K562 (cell line): ENCODE measurements around the gene PEPD. TPM values are rescaled to one million over a fixed set of nuclear protein-coding genes. Genes with fewer than 3 reads are reported as not detected.

ENCODE experiments used
- CXXC5 ChIP-seq: fragments of 250-450 bp; sonication (Bioruptor Pico); IDR thresholded peaks from 2 replicates; pipeline ENCODE4 v1.8.0; 2022; ENCODE audit warnings: inconsistent platforms, mild to moderate bottlenecking, moderate library complexity
- EP300 ChIP-seq: IDR thresholded peaks from 2 replicates; pipeline ENCODE4 v1.6.1; 2012; ENCODE audit warnings: low read length, improper control_type of control experiment
- ESRRA ChIP-seq: fragments of 450-650 bp; IDR thresholded peaks from 2 replicates; pipeline ENCODE4 v1.6.1; 2014; ENCODE audit warnings: low read depth, mild to moderate bottlenecking, moderate library complexity, borderline replicate concordance
- GTF2E2 ChIP-seq: fragments of 200-800 bp; sonication (Bioruptor generic); IDR thresholded peaks from 2 replicates; pipeline ENCODE4 v1.6.1; 2016; ENCODE audit warnings: missing genetic modification characterization, missing compliant biosample characterization
- HIVEP1 ChIP-seq: fragments of 250-450 bp; sonication (Bioruptor Pico); IDR thresholded peaks from 2 replicates; pipeline ENCODE4 v1.4.0; 2020; ENCODE audit warnings: mild to moderate bottlenecking
- HNRNPLL ChIP-seq: fragments of 200-400 bp; formaldehyde crosslinking; IDR thresholded peaks from 2 replicates; pipeline ENCODE4 v1.6.1; 2017; ENCODE audit warnings: low read length, low read depth, mild to moderate bottlenecking; ENCODE audit not compliant: poor library complexity, severe bottlenecking
- KDM5B ChIP-seq: fragments of 200-600 bp; sonication (generic); IDR thresholded peaks from 2 replicates; pipeline ENCODE4 v1.6.1; 2012; ENCODE audit warnings: low read depth, mild to moderate bottlenecking, moderate library complexity, low read length, control low read depth, inconsistent platforms; ENCODE audit not compliant: insufficient replicate concordance
- L3MBTL2 ChIP-seq: fragments of 450-650 bp; IDR thresholded peaks from 2 replicates; pipeline ENCODE4 v1.6.1; 2016; ENCODE audit warnings: mild to moderate bottlenecking, moderate library complexity
- NELFE ChIP-seq: IDR thresholded peaks from 2 replicates; pipeline ENCODE4 v1.6.1; 2011; ENCODE audit warnings: mild to moderate bottlenecking; ENCODE audit not compliant: insufficient read depth, insufficient read length
- PHF8 ChIP-seq: fragments of 200-600 bp; sonication (generic); IDR thresholded peaks from 2 replicates; pipeline ENCODE4 v1.6.1; 2012; ENCODE audit warnings: mixed run types, mild to moderate bottlenecking, inconsistent platforms, low read length, moderate library complexity, borderline replicate concordance
- PML ChIP-seq: IDR thresholded peaks from 2 replicates; pipeline ENCODE4 v1.6.1; 2012; ENCODE audit warnings: low read length, inconsistent platforms
- POLR2AphosphoS5 ChIP-seq: IDR thresholded peaks from 2 replicates; pipeline ENCODE4 v1.6.1; 2011; ENCODE audit warnings: mild to moderate bottlenecking, low read depth, low read length, moderate library complexity; ENCODE audit not compliant: control insufficient read depth, insufficient read depth
- POLR2G ChIP-seq: fragments of 200-400 bp; formaldehyde crosslinking; IDR thresholded peaks from 2 replicates; pipeline ENCODE4 v1.6.1; 2017; ENCODE audit warnings: low read depth, mild to moderate bottlenecking, antibody characterized with exemption, low read length, moderate library complexity
- PREB ChIP-seq: sonication (generic); formaldehyde crosslinking; IDR thresholded peaks from 2 replicates; pipeline ENCODE4 v1.8.1; 2023; ENCODE audit warnings: mild to moderate bottlenecking, missing genetic modification reagents
- RB1 ChIP-seq: fragments of 450-650 bp; IDR thresholded peaks from 2 replicates; pipeline ENCODE4 v1.6.1; 2017; ENCODE audit warnings: low read depth, mild to moderate bottlenecking
- SAP30 ChIP-seq: fragments of 200-600 bp; sonication (generic); IDR thresholded peaks from 2 replicates; pipeline ENCODE4 v1.6.1; 2012; ENCODE audit warnings: borderline replicate concordance, low read depth, mild to moderate bottlenecking, moderate library complexity, low read length, control low read depth, inconsistent platforms; ENCODE audit not compliant: insufficient read depth, poor library complexity, severe bottlenecking
- TAF1 ChIP-seq: IDR thresholded peaks from 2 replicates; pipeline ENCODE4 v1.6.1; 2011; ENCODE audit warnings: mild to moderate bottlenecking, low read length, moderate library complexity; ENCODE audit not compliant: insufficient read depth, control insufficient read depth, severe bottlenecking; ENCODE audit errors: extremely low read depth
- ZNF146 ChIP-seq: IDR thresholded peaks from one replicate; pipeline ENCODE4 v1.6.1; 2018; ENCODE audit warnings: missing compliant biosample characterization; ENCODE audit not compliant: unreplicated experiment
- ZNF766 ChIP-seq: fragments of 200-800 bp; sonication (Bioruptor generic); conservative IDR thresholded peaks from 2 replicates; pipeline ENCODE4 v1.6.1; 2016; ENCODE audit warnings: missing genetic modification characterization, missing compliant biosample characterization
- ZSCAN32 ChIP-seq: fragments of 450-650 bp; formaldehyde crosslinking; IDR thresholded peaks from 2 replicates; pipeline ENCODE4 v1.4.0; 2020; ENCODE audit warnings: mild to moderate bottlenecking, moderate library complexity
- polyA plus RNA-seq, 8 experiments: library from polyadenylated mRNA; depleted of rRNA in 4 of 8; stranded (reverse) in 5 of 8; unstranded in 3 of 8; fragments of >200 nt; fragmentation: Nextera tagmentation in 2 of 8; fragmentation: Illumina TruSeq in 1 of 8; extraction: Ambion mirVana in 2 of 8; extraction: Trizol in 1 of 8; gene quantifications; 2 replicates each; pipeline versions ENCODE4 v1.2.1 to v1.2.3, GENCODE V29; 2011 to 2014; ENCODE audit warnings: inconsistent platforms in 1 of 8, missing spikeins in 1 of 8
- total RNA-seq, 7 experiments: library from RNA; depleted of rRNA in 6 of 7; stranded (reverse); fragments of >200 nt in 6 of 7; fragmentation: Illumina TruSeq in 2 of 7; extraction: Trizol in 2 of 7; gene quantifications; 2 replicates each; pipeline versions ENCODE4 v1.2.1 to v1.2.3, GENCODE V29; 2011 to 2021; ENCODE audit warnings: low replicate concordance in 1 of 7
- TF ChIP-seq, protein P1 (sequence below), 2 experiments: IDR thresholded peaks; 2 replicates each; pipeline ENCODE4 v1.6.1; 2012; ENCODE audit warnings: improper control_type of control experiment in 2 of 2, low read depth in 2 of 2, low read length in 2 of 2, borderline replicate concordance in 1 of 2

PEPD gene
- total and polyA plus RNA-seq, 9 of the 15 experiments (the other 6 are each of a cell fraction or from before 2014, with no cell fraction given): 1.3 to 19.2 (median 16.0) TPM

- peak; percentile 95 for TF ChIP-seq POLR2G
- peak; percentile 66; the same call in 1 of the 2 replicates for TF ChIP-seq RB1
- TF ChIP-seq SAP30: peak; percentile 74
- peak; percentile 37; the same call in 1 of the 2 replicates for TF ChIP-seq L3MBTL2
- no peak for TF ChIP-seq PREB
- no peak; the same call in none of the 2 replicates for TF ChIP-seq ZNF766 (CRISPR knock-in tag)
- TF ChIP-seq HIVEP1 (CRISPR knock-in tag): 0 out of 2 replicates have a peak, but pooled peaks have one; percentile 67
- TF ChIP-seq ESRRA: 0 out of 2 replicates have a peak, but pooled peaks have one; percentile 11
- TF ChIP-seq POLR2AphosphoS5: peak; percentile 35
- TF ChIP-seq KDM5B: peak; percentile 87
- TF ChIP-seq, protein P1, sequence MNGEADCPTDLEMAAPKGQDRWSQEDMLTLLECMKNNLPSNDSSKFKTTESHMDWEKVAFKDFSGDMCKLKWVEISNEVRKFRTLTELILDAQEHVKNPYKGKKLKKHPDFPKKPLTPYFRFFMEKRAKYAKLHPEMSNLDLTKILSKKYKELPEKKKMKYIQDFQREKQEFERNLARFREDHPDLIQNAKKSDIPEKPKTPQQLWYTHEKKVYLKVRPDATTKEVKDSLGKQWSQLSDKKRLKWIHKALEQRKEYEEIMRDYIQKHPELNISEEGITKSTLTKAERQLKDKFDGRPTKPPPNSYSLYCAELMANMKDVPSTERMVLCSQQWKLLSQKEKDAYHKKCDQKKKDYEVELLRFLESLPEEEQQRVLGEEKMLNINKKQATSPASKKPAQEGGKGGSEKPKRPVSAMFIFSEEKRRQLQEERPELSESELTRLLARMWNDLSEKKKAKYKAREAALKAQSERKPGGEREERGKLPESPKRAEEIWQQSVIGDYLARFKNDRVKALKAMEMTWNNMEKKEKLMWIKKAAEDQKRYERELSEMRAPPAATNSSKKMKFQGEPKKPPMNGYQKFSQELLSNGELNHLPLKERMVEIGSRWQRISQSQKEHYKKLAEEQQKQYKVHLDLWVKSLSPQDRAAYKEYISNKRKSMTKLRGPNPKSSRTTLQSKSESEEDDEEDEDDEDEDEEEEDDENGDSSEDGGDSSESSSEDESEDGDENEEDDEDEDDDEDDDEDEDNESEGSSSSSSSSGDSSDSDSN (IDR thresholded peaks at IDR 0.05; ENCODE audit: borderline replicate concordance in 1 of 2, low read depth in 2 of 2, low read length in 2 of 2): peak; percentile 92
- TF ChIP-seq NELFE: no peak
- TF ChIP-seq HNRNPLL: peak; percentile 78
- TF ChIP-seq ZSCAN32 (CRISPR knock-in tag): peak; percentile 90
- peak; percentile 93; the same call in 1 of the 2 replicates for TF ChIP-seq PHF8
- peak; percentile 91 for TF ChIP-seq CXXC5 (CRISPR knock-in tag)
- peak; percentile 67 for TF ChIP-seq TAF1
- peak; percentile 49; the same call in 1 of the 2 replicates for TF ChIP-seq PML
- peak; percentile 80 for TF ChIP-seq EP300
- peak; percentile 84 for TF ChIP-seq GTF2E2 (tag)
- TF ChIP-seq ZNF146 (CRISPR knock-in tag): no peak
Observed at GRCh38 chr19:33373453-33374235, 147.9 kb downstream of the PEPD start, which contains the start of gene CEBPG (continued).
